ENCODE results near the gene TUBD1.
"Not testable (repeated sequence)": the region's sequence is repeated elsewhere in the genome, so short reads cannot be mapped to it uniquely, and the experiment has no call there.

The TUBD1 gene

GRCh38 chr17:59892924-59893675, at the start of gene TUBD1, which contains the start of gene RPS6KB1:
TUBD1 (minus strand) TSS chr17:59892943; CDS start chr17:59891002, 1,941 bp downstream.
RPS6KB1 (plus strand) TSS chr17:59893121; CDS start chr17:59893185, 64 bp downstream.
- DNase-seq = peak; percentile 98

DNA sequence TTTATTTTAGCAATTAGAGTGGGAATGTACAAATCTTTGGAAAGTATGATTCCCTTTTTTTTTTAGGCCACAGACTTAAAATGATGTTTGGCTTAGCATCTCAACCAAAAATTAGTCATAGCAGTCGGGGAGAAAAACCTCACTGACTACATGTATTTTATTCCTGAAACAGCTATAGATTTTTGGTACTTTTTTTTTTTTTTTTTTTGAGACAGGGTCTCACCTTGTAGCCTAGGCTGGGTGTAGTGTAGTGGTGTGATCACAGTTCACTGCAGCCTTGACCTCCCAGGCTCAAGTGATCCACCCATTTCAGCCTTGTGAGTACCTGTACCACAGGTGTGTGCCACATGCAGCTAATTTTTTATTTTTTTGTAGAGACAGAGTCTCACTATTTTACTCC, 48.4 kb upstream of the TUBD1 start:
- no peak for DNase-seq

- peak; percentile 14 for DNase-seq
Observed at GRCh38 chr17:59940697-59941096, 48.0 kb upstream of the TUBD1 start.

GRCh38 chr17:59933317-59933716, 40.6 kb upstream of the TUBD1 start:
- DNase-seq = not testable (repeated sequence)

- not testable (repeated sequence) for DNase-seq
Observed at GRCh38 chr17:59930768-59931167, 38.0 kb upstream of the TUBD1 start.

DNA sequence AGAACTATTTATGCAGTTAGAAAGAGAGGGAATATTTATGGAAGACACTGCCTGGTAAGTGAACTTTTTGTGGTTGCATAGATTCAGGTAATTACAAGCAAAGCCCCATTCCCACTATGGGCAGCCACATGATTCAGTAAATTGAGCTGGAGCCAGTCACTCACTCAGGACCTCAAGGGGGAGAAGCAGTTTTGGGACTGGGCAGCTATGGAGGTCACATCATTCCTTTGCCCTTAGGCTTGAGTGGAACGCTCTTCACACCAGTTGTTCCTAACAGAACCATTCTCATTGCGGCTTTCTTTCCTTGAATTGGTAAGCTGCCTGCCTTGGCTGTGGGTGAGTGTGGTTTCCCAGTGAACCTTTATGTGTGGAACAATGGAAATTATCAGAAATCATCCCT, 37.4 kb upstream of the TUBD1 start:
- DNase-seq = not testable (repeated sequence)

DNA sequence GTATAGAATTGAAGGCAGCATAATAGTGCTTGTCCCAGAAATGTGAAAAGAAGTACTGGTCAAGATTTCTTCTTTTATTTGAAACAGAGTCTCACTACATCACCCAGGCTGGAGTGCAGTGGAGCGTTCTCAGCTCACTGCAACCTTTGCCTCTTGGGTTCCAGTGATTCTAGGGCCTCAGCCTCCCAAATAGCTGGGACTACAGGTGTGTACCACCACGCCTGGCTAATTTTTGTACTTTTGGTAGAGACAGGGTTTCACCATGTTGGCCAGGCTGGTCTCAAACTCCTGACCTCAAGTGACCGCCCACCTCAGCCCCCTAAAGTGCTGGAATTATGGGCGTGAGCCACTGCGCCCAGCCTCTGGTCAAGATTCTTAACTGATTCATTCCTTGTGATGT, 27.9 kb upstream of the TUBD1 start:
- DNase-seq = not testable (repeated sequence)

- no peak for DNase-seq
Observed at GRCh38 chr17:59916446-59916845, 23.7 kb upstream of the TUBD1 start.

DNA sequence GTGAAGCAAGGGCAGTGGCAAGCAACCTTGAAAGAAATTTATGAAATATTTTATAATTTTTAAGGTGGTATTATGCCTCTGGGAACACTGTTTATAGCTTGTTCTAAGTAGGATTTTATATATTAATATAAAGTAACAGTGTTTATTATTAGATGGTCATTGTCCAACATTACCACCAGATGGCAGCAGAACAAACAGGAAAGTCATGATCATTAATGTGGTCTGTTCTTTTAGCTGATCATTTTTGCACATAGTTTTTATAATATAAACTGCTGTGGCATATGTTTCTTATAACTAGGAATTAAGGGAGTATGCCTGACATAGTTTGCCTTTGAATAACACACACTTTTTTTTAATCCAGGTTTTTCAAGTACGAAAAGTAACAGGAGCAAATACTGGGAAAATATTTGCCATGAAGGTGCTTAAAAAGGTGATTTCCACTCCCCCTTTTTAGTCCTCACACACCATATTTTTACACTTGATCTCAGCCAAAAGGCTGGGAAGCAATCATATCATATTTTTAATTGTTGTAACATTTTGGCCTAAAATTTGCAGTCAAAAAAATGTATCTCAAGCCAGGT, 21.6 kb upstream of the TUBD1 start:
- peak; percentile 56 for DNase-seq

- no peak for DNase-seq
Observed at GRCh38 chr17:59907467-59907866, 14.7 kb upstream of the TUBD1 start.

DNA sequence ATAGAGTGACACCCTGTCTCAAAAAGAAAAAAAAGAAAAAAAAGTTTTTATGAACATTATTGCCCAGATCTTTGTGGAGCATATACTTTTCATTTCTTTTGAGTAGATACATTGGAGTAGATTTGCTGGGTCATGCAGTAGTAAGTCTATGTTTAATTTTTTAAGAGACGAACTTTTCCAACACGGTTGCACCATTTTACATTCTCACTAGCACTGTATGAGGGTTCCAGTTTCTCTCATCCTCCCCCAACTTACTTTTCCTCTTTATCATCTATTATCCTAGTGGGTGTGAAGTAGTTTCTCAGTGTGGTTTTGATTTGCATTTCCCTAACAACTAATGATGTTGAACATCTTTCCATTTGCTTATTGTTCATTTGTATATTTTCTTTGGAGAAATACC, 10.7 kb upstream of the TUBD1 start:
- no peak for DNase-seq

GRCh38 chr17:59901604-59902003, 8.9 kb upstream of the TUBD1 start:
- DNase-seq = no peak

GRCh38 chr17:59899099-59899498, 6.4 kb upstream of the TUBD1 start:
- DNase-seq = no peak

DNA sequence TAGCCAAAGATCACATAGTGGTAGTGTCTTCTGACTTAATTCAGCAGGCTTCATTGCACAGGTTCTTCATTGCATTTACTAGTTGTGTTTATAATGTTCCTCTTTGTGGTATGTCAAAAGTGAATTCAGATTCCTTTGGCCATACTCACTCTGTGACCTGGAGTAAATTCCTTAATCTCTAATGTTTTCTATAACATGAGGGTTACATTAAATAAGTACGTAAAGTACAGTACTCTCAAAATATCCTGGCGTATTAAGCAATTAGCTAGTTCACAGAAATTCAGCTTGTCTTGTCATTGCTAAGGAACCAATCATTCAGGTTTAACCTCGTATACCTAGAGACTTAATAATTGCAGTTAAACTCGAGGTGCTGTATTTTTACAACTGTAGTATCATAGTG, 4.3 kb upstream of the TUBD1 start:
- DNase-seq = no peak

GRCh38 chr17:59893676-59894100, 945 bp upstream of the TUBD1 start:
- no peak for DNase-seq

GRCh38 chr17:59892251-59892923, 356 bp downstream of the TUBD1 start:
- DNase-seq = no peak

DNA sequence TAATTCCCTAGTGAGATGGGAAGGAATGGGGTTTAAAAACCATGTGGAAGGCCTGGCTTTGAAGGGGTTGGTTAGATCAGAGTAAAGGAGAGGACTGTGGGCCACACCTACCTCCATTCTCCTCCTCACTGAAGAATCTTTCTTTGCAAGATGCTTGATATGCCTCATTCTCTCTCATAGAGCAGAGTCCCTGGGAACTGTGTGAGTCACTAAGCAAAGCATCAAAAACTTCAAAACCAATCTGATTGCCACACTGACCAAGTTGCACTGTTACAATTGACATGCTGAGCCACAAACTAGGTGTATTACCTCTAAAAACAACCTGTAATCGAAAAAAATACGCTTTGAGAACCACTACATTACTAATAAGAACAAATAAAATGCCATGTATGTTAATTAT, 2.0 kb downstream of the TUBD1 start:
- DNase-seq = peak; percentile 21

- no peak for DNase-seq
Observed at GRCh38 chr17:59888145-59888750, 4.5 kb downstream of the TUBD1 start.

DNA sequence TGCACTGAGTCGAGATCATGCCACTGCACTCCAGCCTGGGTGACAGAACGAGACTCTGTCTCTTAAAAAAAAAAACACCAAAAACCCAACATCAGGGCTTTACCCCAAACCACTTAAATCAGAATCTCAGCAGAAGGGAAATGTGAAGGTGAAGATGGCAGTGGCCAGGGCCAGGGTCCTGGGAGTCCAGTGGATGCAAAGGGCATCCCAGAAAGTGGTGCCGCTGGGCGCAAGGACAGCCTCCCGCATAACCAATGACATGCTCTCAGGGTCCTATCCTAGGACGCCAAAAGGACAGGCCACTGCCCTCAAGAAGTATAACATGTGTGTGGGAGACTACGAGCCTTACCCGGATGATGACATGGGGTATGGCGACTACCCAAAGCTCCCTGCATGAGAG, 7.9 kb downstream of the TUBD1 start:
- no peak for DNase-seq

DNA sequence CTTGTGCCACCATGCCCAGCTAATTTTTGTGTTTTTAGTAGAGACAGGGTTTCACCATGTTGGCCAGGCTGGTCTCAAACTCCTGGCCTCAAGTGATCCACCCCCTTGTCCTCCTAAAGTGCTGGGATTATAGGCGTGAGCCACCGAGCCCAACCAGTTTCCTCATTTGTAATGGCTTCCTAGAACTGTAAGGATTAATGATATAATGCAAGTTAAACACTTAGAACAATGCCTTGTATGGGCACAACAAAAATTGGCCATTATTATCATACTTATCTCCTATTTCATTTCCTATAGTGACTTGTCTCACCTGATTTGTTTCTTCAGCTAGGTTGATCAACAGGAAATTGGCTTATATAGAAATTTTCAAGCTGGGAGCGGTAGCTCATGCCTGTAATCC, 14.1 kb downstream of the TUBD1 start:
- no peak for DNase-seq

DNA sequence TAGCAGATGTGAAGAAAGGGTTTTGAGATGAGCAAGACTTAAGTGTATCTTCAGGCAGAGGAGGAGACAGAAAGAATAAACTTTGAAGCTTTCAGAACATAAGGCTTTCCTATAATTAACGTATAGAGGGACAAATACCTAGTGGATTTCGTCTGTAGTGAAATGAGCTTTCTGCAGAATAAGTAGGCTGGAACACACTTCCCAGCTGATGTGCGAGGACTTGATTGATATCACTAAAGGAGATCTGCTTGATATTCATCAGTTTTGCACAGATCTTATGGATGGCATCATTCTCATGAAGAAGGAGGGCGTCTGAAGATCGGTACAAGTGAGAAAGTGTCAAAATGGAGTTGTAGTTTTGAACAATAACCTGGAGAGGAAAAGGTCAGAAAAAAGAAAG, 14.8 kb downstream of the TUBD1 start:
- no peak for DNase-seq

- no peak for DNase-seq
Observed at GRCh38 chr17:59876107-59876506, 16.6 kb downstream of the TUBD1 start.

DNA sequence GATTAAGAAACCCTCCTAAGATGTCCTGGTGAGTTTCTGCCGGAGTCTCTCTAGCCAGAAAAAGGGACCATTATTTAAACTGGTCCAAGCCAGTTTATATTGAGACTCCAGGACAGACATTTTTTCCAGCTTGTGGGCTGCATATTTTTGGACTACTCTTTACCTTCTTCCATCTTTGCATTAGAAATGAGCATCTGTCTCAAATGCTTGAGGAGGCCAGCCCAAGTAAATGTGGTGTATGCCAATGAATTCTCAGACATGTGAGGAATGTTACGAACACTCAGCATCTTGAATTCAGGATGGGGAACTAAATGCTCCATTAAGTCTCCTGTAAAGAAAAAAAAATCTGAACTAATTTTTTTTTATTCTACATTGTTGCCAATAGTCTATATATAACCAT, 18.4 kb downstream of the TUBD1 start:
- no peak for DNase-seq

DNA sequence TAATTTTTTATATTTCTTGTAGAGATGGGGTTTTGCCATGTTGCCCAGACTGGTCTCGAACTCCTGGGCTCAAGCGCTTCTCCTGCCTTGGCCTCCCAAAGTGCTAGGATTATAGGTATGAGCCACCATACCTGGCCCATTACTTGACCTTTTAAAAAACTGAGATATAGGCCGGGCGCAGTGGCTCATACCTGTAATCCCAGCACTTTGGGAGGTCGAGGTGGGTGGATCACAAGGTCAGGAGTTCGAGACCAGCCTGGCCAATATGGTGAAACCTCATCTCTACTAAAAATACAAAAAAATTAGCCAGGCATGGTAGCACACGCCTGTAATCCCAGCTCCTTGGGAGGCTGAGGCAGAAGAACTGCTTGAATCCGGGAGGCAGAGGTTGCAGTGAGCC, 19.3 kb downstream of the TUBD1 start:
- DNase-seq = not testable (repeated sequence)
